K562 (cell line): ENCODE measurements around the gene RASAL3.

Experiments
- CTCF ChIP-seq, 3 experiments: IDR thresholded peaks in 2 of 3; conservative IDR thresholded peaks in 1 of 3; 2 replicates each; pipeline ENCODE4 v1.5.1; 2011 to 2012; ENCODE audit warnings: low read length in 3 of 3, mild to moderate bottlenecking in 3 of 3, control low read depth in 2 of 3, improper control_type of control experiment in 1 of 3, inconsistent platforms in 1 of 3, low read depth in 1 of 3, mixed read lengths in 1 of 3, moderate library complexity in 1 of 3; ENCODE audit not compliant: insufficient read depth in 2 of 3
- FOXK2 ChIP-seq, 2 experiments: fragments of 450-650 bp; IDR thresholded peaks in 1 of 2; conservative IDR thresholded peaks in 1 of 2; 2 replicates each; pipeline ENCODE4 v1.6.1; 2016; ENCODE audit warnings: low read depth in 2 of 2, mild to moderate bottlenecking in 1 of 2
- HBP1 ChIP-seq: fragments of 450-650 bp; formaldehyde crosslinking; IDR thresholded peaks from 2 replicates; pipeline ENCODE4 v1.4.0; 2022; ENCODE audit warnings: missing genetic modification characterization
- HDGF ChIP-seq: fragments of 450-650 bp; IDR thresholded peaks from 2 replicates; pipeline ENCODE4 v1.6.1; 2016
- POLR2A ChIP-seq: fragments of 450-650 bp; conservative IDR thresholded peaks from 2 replicates; pipeline ENCODE4 v1.6.1; 2016
- POLR3G ChIP-seq: IDR thresholded peaks from 2 replicates; pipeline ENCODE4 v1.6.1; 2011; ENCODE audit not compliant: insufficient read length, insufficient replicate concordance; ENCODE audit errors: extremely low read depth
- SIRT6 ChIP-seq: IDR thresholded peaks from one replicate; pipeline ENCODE4 v1.6.1; 2012; ENCODE audit warnings: low read depth, mild to moderate bottlenecking, control low read depth, inconsistent platforms, low read length, moderate library complexity
- SP1 ChIP-seq: sonication (generic); formaldehyde crosslinking; IDR thresholded peaks from 2 replicates; pipeline ENCODE4 v1.8.1; 2022; ENCODE audit warnings: mild to moderate bottlenecking, missing genetic modification reagents
- TAF15 ChIP-seq: fragments of 200-400 bp; formaldehyde crosslinking; IDR thresholded peaks from 2 replicates; pipeline ENCODE4 v1.6.1; 2017; ENCODE audit warnings: mild to moderate bottlenecking, low read depth, low read length, moderate library complexity
- USF2 ChIP-seq: sonication (generic); formaldehyde crosslinking; IDR thresholded peaks from 2 replicates; pipeline ENCODE4 v1.5.0; 2020; ENCODE audit warnings: missing genetic modification reagents

- TF ChIP-seq POLR3G (no peak), HBP1 (no peak), FOXK2 (conservative IDR thresholded peaks at IDR 0.05 in 1 of 2, IDR thresholded peaks at IDR 0.05 in 1 of 2; ENCODE audit: low read depth in 2 of 2) (no peak), TAF15 (no peak), SP1 (no peak), HDGF (no peak), POLR2A (no peak), SIRT6 (no peak), USF2 (CRISPR knock-in tag) (no peak), CTCF (IDR thresholded peaks at IDR 0.05 in 2 of 3, conservative IDR thresholded peaks at IDR 0.05 in 1 of 3; ENCODE audit: insufficient read depth in 2 of 3, low read depth in 1 of 3, low read length in 3 of 3) (no peak)
These were observed 46.6 kb downstream of the RASAL3 start for GRCh38 chr19:15417699-15418098.
